ENCODE measurements around the gene IL6ST.

- no peak for TF ChIP-seq EZH2phosphoT487 (IDR thresholded peaks at IDR 0.05; ENCODE audit: insufficient read depth, low read depth)
- TF ChIP-seq EZH2 (IDR thresholded peaks at IDR 0.05; ENCODE audit: insufficient read depth, poor library complexity, severe bottlenecking): no peak
Observed at GRCh38 chr5:55913466-55914413, 81.0 kb downstream of the IL6ST start.

Measured in GM23248 (cell line).